Measurements from ENCODE around the gene CERT1.

DNA sequence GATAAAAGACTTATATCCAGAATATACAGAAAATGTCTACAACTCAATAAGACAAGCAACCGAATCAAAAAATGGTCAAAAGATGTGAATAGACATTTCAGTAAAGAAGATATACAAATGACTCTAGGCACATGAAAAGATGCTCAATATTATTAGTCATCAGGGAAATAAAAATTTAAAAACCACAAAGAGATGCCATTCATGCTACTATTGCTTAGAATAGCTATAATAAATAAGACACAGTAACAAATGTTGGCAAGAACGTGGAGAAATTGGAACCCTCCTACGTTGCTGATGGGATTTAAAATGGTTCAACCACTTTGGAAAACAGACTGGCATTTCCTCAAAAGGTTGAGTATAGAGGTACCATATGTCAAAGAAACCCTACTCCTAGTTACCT, 40.0 kb upstream of the CERT1 start:
- TF ChIP-seq, protein P1, sequence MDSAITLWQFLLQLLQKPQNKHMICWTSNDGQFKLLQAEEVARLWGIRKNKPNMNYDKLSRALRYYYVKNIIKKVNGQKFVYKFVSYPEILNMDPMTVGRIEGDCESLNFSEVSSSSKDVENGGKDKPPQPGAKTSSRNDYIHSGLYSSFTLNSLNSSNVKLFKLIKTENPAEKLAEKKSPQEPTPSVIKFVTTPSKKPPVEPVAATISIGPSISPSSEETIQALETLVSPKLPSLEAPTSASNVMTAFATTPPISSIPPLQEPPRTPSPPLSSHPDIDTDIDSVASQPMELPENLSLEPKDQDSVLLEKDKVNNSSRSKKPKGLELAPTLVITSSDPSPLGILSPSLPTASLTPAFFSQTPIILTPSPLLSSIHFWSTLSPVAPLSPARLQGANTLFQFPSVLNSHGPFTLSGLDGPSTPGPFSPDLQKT (IDR thresholded peaks at IDR 0.05; ENCODE audit: borderline replicate concordance, low read depth, low read length), result no peak
- TF ChIP-seq, protein P2, sequence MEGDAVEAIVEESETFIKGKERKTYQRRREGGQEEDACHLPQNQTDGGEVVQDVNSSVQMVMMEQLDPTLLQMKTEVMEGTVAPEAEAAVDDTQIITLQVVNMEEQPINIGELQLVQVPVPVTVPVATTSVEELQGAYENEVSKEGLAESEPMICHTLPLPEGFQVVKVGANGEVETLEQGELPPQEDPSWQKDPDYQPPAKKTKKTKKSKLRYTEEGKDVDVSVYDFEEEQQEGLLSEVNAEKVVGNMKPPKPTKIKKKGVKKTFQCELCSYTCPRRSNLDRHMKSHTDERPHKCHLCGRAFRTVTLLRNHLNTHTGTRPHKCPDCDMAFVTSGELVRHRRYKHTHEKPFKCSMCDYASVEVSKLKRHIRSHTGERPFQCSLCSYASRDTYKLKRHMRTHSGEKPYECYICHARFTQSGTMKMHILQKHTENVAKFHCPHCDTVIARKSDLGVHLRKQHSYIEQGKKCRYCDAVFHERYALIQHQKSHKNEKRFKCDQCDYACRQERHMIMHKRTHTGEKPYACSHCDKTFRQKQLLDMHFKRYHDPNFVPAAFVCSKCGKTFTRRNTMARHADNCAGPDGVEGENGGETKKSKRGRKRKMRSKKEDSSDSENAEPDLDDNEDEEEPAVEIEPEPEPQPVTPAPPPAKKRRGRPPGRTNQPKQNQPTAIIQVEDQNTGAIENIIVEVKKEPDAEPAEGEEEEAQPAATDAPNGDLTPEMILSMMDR (tag by site-specific recombination; IDR thresholded peaks at IDR 0.05), result no peak
- TF ChIP-seq ZNF624 (tag by site-specific recombination; IDR thresholded peaks at IDR 0.05) (no peak), ZNF274 (IDR thresholded peaks at IDR 0.05; ENCODE audit: low read length) (no peak), ZNF274 (tag by site-specific recombination; IDR thresholded peaks at IDR 0.05; ENCODE audit: borderline replicate concordance) (no peak), ZNF768 (tag by site-specific recombination; IDR thresholded peaks at IDR 0.05) (no peak), ZSCAN16 (tag by site-specific recombination; IDR thresholded peaks at IDR 0.05) (no peak), ZFP3 (tag by site-specific recombination; IDR thresholded peaks at IDR 0.05; ENCODE audit: low read depth) (no peak), TCF7L2 (IDR thresholded peaks at IDR 0.05; ENCODE audit: borderline replicate concordance, low read depth, low read length) (no peak), HOXA7 (CRISPR knock-in tag; IDR thresholded peaks at IDR 0.05; ENCODE audit: borderline replicate concordance) (no peak), ZNF558 (tag by site-specific recombination; IDR thresholded peaks at IDR 0.05) (no peak), ZNF600 (tag by site-specific recombination; IDR thresholded peaks at IDR 0.05) (no peak), ZNF121 (tag by site-specific recombination; IDR thresholded peaks at IDR 0.05) (no peak), GLI4 (tag by site-specific recombination; IDR thresholded peaks at IDR 0.05) (no peak), ZNF239 (tag by site-specific recombination; IDR thresholded peaks at IDR 0.05) (no peak)

All from HEK293 (cell line).